K562 (cell line): ENCODE measurements around the gene PSMD14. TPM values are rescaled to one million over a fixed set of nuclear protein-coding genes. Genes with fewer than 3 reads are reported as not detected.
A peak's percentile ranks its signal among the peaks of the same experiment; 100 is the strongest.

Experiments used
- ARID1B ChIP-seq: fragments of 450-650 bp; IDR thresholded peaks from 2 replicates; pipeline ENCODE4 v1.6.1; 2016; ENCODE audit warnings: antibody characterized with exemption, mild to moderate bottlenecking, inconsistent platforms
- ARNT ChIP-seq, 2 experiments: fragments of 450-650 bp; IDR thresholded peaks; 2 replicates each; pipeline ENCODE4 v1.6.1; 2016; ENCODE audit warnings: mild to moderate bottlenecking in 1 of 2
- ASH1L ChIP-seq: fragments of 450-650 bp; IDR thresholded peaks from 2 replicates; pipeline ENCODE4 v1.6.1; 2018; ENCODE audit warnings: borderline replicate concordance, mild to moderate bottlenecking, low read depth; ENCODE audit not compliant: partially characterized antibody
- CHCHD3 ChIP-seq: fragments of 250-450 bp; sonication (Bioruptor Pico); IDR thresholded peaks from 2 replicates; pipeline ENCODE4 v2.1.2; 2022; ENCODE audit warnings: mild to moderate bottlenecking
- EP400 ChIP-seq: fragments of 450-650 bp; IDR thresholded peaks from 2 replicates; pipeline ENCODE4 v1.6.1; 2017; ENCODE audit warnings: antibody characterized with exemption, mild to moderate bottlenecking, moderate library complexity
- GATAD2B ChIP-seq: fragments of 450-650 bp; IDR thresholded peaks from 2 replicates; pipeline ENCODE4 v1.6.1; 2017; ENCODE audit warnings: mild to moderate bottlenecking, borderline replicate concordance
- KDM2B ChIP-seq: fragments of 250-450 bp; sonication (Bioruptor Pico); IDR thresholded peaks from 2 replicates; pipeline ENCODE4 v1.8.0; 2021; ENCODE audit warnings: mild to moderate bottlenecking, moderate library complexity
- LCOR ChIP-seq: sonication (generic); formaldehyde crosslinking; IDR thresholded peaks from 2 replicates; pipeline ENCODE4 v1.8.0; 2022; ENCODE audit warnings: mild to moderate bottlenecking, missing genetic modification reagents
- MXI1 ChIP-seq: IDR thresholded peaks from 2 replicates; pipeline ENCODE4 v1.6.1; 2011; ENCODE audit warnings: low read depth, mild to moderate bottlenecking, improper control_type of control experiment, low read length
- PRMT5 ChIP-seq: sonication (generic); formaldehyde crosslinking; IDR thresholded peaks from 2 replicates; pipeline ENCODE4 v1.5.0; 2020; ENCODE audit warnings: missing genetic modification reagents
- SRSF1 ChIP-seq: fragments of 200-400 bp; formaldehyde crosslinking; IDR thresholded peaks from 2 replicates; pipeline ENCODE4 v1.6.1; 2017; ENCODE audit warnings: mild to moderate bottlenecking, low read depth, low read length, moderate library complexity
- TOE1 ChIP-seq, 2 experiments: fragments of 450-650 bp in 1 of 2; sonication (generic) in 1 of 2; formaldehyde crosslinking in 1 of 2; IDR thresholded peaks; 2 replicates each; pipeline versions ENCODE4 v1.7.1 to v1.8.0; 2016 to 2022; ENCODE audit warnings: borderline replicate concordance in 2 of 2, mild to moderate bottlenecking in 2 of 2, antibody characterized with exemption in 1 of 2, inconsistent platforms in 1 of 2, low read depth in 1 of 2, missing genetic modification reagents in 1 of 2, moderate library complexity in 1 of 2
- ZNF507 ChIP-seq: conservative IDR thresholded peaks from 2 replicates; pipeline ENCODE4 v1.6.1; 2017; ENCODE audit warnings: missing genetic modification characterization, missing compliant biosample characterization
- ZSCAN29 ChIP-seq: fragments of 450-650 bp; IDR thresholded peaks from 2 replicates; pipeline ENCODE4 v1.6.1; 2017
- polyA plus RNA-seq, 8 experiments: library from polyadenylated mRNA; depleted of rRNA in 4 of 8; stranded (reverse) in 5 of 8; unstranded in 3 of 8; fragments of >200 nt; fragmentation: Nextera tagmentation in 2 of 8; fragmentation: Illumina TruSeq in 1 of 8; extraction: Ambion mirVana in 2 of 8; extraction: Trizol in 1 of 8; gene quantifications; 2 replicates each; pipeline versions ENCODE4 v1.2.1 to v1.2.3, GENCODE V29; 2011 to 2014; ENCODE audit warnings: inconsistent platforms in 1 of 8, missing spikeins in 1 of 8
- total RNA-seq, 7 experiments: library from RNA; depleted of rRNA in 6 of 7; stranded (reverse); fragments of >200 nt in 6 of 7; fragmentation: Illumina TruSeq in 2 of 7; extraction: Trizol in 2 of 7; gene quantifications; 2 replicates each; pipeline versions ENCODE4 v1.2.1 to v1.2.3, GENCODE V29; 2011 to 2021; ENCODE audit warnings: low replicate concordance in 1 of 7
- TF ChIP-seq, protein P1 (sequence below): fragments of 200-400 bp; formaldehyde crosslinking; IDR thresholded peaks from 2 replicates; pipeline ENCODE4 v1.6.1; 2017; ENCODE audit warnings: mild to moderate bottlenecking, low read depth, low read length, moderate library complexity
- TF ChIP-seq, protein P2 (sequence below): fragments of 250-450 bp; sonication (Bioruptor Pico); IDR thresholded peaks from 2 replicates; pipeline ENCODE4 v1.8.0; 2022; ENCODE audit warnings: moderate library complexity, mild to moderate bottlenecking, inconsistent platforms
- TF ChIP-seq, protein P3 (sequence below): fragments of 250-450 bp; sonication (Bioruptor Pico); IDR thresholded peaks from 2 replicates; pipeline ENCODE4 v1.4.0; 2020; ENCODE audit warnings: mild to moderate bottlenecking
- TF ChIP-seq, protein P4 (sequence below), 2 experiments: fragments of 150-350 bp in 1 of 2; IDR thresholded peaks; 2 replicates each; pipeline ENCODE4 v1.6.1; 2012 to 2016; ENCODE audit warnings: low read depth in 2 of 2, low read length in 2 of 2, mild to moderate bottlenecking in 1 of 2, moderate library complexity in 1 of 2
- TF ChIP-seq, protein P5 (sequence below): sonication (generic); formaldehyde crosslinking; IDR thresholded peaks from 2 replicates; pipeline ENCODE4 v1.8.1; 2023; ENCODE audit warnings: mild to moderate bottlenecking, missing genetic modification reagents

The PSMD14 gene
- total and polyA plus RNA-seq, 9 of the 15 experiments (the other 6 are each of a cell fraction or from before 2014, with no cell fraction given) = 151 to 515 (median 228) TPM

DNA sequence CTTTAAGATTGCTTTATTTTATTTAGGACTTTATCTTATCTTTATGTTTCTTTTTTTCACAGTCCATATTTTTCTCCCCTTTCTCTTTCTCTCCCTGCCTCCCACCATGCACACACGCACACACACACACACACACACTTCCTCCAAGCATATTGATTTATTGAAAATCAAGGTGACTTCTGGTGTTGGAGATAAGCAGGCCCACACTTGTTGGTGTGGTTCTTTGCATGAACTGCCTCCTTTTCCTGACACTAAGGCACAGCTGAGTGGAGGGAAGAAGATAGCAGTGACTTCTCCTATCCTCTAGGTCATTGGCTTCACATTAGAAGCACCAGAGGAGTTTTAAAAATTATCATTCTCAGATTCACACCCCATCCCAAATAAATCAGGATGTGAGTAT, 125.9 kb downstream of the PSMD14 start (continued):
- TF ChIP-seq ZNF507 (no peak), MXI1 (no peak), SRSF1 (no peak), ASH1L (no peak), TOE1 (IDR thresholded peaks at IDR 0.05; ENCODE audit: borderline replicate concordance) (no peak), TOE1 (CRISPR knock-in tag; IDR thresholded peaks at IDR 0.05; ENCODE audit: borderline replicate concordance, low read depth) (no peak), PRMT5 (no peak), ARNT (IDR thresholded peaks at IDR 0.05) (no peak), ZSCAN29 (no peak), EP400 (no peak), KDM2B (CRISPR knock-in tag) (no peak), LCOR (no peak), ARID1B (peak; percentile 38; the same call in 1 of the 2 replicates), CHCHD3 (CRISPR knock-in tag) (no peak), GATAD2B (no peak)
- TF ChIP-seq, protein P1, sequence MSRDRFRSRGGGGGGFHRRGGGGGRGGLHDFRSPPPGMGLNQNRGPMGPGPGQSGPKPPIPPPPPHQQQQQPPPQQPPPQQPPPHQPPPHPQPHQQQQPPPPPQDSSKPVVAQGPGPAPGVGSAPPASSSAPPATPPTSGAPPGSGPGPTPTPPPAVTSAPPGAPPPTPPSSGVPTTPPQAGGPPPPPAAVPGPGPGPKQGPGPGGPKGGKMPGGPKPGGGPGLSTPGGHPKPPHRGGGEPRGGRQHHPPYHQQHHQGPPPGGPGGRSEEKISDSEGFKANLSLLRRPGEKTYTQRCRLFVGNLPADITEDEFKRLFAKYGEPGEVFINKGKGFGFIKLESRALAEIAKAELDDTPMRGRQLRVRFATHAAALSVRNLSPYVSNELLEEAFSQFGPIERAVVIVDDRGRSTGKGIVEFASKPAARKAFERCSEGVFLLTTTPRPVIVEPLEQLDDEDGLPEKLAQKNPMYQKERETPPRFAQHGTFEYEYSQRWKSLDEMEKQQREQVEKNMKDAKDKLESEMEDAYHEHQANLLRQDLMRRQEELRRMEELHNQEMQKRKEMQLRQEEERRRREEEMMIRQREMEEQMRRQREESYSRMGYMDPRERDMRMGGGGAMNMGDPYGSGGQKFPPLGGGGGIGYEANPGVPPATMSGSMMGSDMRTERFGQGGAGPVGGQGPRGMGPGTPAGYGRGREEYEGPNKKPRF = no peak
- TF ChIP-seq, protein P2, sequence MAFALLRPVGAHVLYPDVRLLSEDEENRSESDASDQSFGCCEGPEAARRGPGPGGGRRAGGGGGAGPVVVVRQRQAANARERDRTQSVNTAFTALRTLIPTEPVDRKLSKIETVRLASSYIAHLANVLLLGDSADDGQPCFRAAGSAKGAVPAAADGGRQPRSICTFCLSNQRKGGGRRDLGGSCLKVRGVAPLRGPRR (CRISPR knock-in tag) = no peak
- TF ChIP-seq, protein P3, sequence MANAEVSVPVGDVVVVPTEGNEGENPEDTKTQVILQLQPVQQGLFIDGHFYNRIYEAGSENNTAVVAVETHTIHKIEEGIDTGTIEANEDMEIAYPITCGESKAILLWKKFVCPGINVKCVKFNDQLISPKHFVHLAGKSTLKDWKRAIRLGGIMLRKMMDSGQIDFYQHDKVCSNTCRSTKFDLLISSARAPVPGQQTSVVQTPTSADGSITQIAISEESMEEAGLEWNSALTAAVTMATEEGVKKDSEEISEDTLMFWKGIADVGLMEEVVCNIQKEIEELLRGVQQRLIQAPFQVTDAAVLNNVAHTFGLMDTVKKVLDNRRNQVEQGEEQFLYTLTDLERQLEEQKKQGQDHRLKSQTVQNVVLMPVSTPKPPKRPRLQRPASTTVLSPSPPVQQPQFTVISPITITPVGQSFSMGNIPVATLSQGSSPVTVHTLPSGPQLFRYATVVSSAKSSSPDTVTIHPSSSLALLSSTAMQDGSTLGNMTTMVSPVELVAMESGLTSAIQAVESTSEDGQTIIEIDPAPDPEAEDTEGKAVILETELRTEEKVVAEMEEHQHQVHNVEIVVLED (CRISPR knock-in tag) = no peak
- TF ChIP-seq, protein P4, sequence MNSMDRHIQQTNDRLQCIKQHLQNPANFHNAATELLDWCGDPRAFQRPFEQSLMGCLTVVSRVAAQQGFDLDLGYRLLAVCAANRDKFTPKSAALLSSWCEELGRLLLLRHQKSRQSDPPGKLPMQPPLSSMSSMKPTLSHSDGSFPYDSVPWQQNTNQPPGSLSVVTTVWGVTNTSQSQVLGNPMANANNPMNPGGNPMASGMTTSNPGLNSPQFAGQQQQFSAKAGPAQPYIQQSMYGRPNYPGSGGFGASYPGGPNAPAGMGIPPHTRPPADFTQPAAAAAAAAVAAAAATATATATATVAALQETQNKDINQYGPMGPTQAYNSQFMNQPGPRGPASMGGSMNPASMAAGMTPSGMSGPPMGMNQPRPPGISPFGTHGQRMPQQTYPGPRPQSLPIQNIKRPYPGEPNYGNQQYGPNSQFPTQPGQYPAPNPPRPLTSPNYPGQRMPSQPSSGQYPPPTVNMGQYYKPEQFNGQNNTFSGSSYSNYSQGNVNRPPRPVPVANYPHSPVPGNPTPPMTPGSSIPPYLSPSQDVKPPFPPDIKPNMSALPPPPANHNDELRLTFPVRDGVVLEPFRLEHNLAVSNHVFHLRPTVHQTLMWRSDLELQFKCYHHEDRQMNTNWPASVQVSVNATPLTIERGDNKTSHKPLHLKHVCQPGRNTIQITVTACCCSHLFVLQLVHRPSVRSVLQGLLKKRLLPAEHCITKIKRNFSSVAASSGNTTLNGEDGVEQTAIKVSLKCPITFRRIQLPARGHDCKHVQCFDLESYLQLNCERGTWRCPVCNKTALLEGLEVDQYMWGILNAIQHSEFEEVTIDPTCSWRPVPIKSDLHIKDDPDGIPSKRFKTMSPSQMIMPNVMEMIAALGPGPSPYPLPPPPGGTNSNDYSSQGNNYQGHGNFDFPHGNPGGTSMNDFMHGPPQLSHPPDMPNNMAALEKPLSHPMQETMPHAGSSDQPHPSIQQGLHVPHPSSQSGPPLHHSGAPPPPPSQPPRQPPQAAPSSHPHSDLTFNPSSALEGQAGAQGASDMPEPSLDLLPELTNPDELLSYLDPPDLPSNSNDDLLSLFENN (IDR thresholded peaks at IDR 0.05; ENCODE audit: low read depth in 2 of 2, low read length in 2 of 2) = no peak
- TF ChIP-seq, protein P5, sequence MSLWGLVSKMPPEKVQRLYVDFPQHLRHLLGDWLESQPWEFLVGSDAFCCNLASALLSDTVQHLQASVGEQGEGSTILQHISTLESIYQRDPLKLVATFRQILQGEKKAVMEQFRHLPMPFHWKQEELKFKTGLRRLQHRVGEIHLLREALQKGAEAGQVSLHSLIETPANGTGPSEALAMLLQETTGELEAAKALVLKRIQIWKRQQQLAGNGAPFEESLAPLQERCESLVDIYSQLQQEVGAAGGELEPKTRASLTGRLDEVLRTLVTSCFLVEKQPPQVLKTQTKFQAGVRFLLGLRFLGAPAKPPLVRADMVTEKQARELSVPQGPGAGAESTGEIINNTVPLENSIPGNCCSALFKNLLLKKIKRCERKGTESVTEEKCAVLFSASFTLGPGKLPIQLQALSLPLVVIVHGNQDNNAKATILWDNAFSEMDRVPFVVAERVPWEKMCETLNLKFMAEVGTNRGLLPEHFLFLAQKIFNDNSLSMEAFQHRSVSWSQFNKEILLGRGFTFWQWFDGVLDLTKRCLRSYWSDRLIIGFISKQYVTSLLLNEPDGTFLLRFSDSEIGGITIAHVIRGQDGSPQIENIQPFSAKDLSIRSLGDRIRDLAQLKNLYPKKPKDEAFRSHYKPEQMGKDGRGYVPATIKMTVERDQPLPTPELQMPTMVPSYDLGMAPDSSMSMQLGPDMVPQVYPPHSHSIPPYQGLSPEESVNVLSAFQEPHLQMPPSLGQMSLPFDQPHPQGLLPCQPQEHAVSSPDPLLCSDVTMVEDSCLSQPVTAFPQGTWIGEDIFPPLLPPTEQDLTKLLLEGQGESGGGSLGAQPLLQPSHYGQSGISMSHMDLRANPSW (CRISPR knock-in tag) = no peak
